ENCODE data around the gene AXDND1. TPM values are rescaled to one million over a fixed set of nuclear protein-coding genes. Genes with fewer than 3 reads are reported as not detected.
A peak's percentile ranks its signal among the peaks of the same experiment; 100 is the strongest.

AXDND1 gene
- total and polyA plus RNA-seq, 9 of the 15 experiments (the other 6 are each of a cell fraction or from before 2014, with no cell fraction given) = 0.03 to 0.13 (median 0.06) TPM; not detected in 5

- TF ChIP-seq, protein P1, sequence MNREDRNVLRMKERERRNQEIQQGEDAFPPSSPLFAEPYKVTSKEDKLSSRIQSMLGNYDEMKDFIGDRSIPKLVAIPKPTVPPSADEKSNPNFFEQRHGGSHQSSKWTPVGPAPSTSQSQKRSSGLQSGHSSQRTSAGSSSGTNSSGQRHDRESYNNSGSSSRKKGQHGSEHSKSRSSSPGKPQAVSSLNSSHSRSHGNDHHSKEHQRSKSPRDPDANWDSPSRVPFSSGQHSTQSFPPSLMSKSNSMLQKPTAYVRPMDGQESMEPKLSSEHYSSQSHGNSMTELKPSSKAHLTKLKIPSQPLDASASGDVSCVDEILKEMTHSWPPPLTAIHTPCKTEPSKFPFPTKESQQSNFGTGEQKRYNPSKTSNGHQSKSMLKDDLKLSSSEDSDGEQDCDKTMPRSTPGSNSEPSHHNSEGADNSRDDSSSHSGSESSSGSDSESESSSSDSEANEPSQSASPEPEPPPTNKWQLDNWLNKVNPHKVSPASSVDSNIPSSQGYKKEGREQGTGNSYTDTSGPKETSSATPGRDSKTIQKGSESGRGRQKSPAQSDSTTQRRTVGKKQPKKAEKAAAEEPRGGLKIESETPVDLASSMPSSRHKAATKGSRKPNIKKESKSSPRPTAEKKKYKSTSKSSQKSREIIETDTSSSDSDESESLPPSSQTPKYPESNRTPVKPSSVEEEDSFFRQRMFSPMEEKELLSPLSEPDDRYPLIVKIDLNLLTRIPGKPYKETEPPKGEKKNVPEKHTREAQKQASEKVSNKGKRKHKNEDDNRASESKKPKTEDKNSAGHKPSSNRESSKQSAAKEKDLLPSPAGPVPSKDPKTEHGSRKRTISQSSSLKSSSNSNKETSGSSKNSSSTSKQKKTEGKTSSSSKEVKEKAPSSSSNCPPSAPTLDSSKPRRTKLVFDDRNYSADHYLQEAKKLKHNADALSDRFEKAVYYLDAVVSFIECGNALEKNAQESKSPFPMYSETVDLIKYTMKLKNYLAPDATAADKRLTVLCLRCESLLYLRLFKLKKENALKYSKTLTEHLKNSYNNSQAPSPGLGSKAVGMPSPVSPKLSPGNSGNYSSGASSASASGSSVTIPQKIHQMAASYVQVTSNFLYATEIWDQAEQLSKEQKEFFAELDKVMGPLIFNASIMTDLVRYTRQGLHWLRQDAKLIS (CRISPR knock-in tag; IDR thresholded peaks at IDR 0.05) = 0 out of 2 replicates have a peak, but pooled peaks have one; percentile 16
- TF ChIP-seq SMARCC2 (IDR thresholded peaks at IDR 0.05; ENCODE audit: low read depth) (no peak), NCOA6 (IDR thresholded peaks at IDR 0.05) (no peak), FOXP1 (CRISPR knock-in tag; IDR thresholded peaks at IDR 0.05) (0 out of 2 replicates have a peak, but pooled peaks have one; percentile 48), CBFB (CRISPR knock-in tag; IDR thresholded peaks at IDR 0.05) (no peak), E2F1 (CRISPR knock-in tag; IDR thresholded peaks at IDR 0.05) (no peak), ZNF507 (tag; conservative IDR thresholded peaks at IDR 0.05) (no peak), ZNF23 (CRISPR knock-in tag; IDR thresholded peaks at IDR 0.05) (no peak), ATF1 (CRISPR knock-in tag; IDR thresholded peaks at IDR 0.05) (no peak), ATF1 (tag; IDR thresholded peaks at IDR 0.05) (peak; percentile 73), HNRNPL (IDR thresholded peaks at IDR 0.05; ENCODE audit: low read depth, low read length) (no peak), HES1 (IDR thresholded peaks at IDR 0.05; ENCODE audit: low read depth) (no peak)
- TF ChIP-seq, protein P2, sequence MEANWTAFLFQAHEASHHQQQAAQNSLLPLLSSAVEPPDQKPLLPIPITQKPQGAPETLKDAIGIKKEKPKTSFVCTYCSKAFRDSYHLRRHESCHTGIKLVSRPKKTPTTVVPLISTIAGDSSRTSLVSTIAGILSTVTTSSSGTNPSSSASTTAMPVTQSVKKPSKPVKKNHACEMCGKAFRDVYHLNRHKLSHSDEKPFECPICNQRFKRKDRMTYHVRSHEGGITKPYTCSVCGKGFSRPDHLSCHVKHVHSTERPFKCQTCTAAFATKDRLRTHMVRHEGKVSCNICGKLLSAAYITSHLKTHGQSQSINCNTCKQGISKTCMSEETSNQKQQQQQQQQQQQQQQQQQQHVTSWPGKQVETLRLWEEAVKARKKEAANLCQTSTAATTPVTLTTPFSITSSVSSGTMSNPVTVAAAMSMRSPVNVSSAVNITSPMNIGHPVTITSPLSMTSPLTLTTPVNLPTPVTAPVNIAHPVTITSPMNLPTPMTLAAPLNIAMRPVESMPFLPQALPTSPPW (CRISPR knock-in tag; IDR thresholded peaks at IDR 0.05) = no peak
- TF ChIP-seq, protein P3, sequence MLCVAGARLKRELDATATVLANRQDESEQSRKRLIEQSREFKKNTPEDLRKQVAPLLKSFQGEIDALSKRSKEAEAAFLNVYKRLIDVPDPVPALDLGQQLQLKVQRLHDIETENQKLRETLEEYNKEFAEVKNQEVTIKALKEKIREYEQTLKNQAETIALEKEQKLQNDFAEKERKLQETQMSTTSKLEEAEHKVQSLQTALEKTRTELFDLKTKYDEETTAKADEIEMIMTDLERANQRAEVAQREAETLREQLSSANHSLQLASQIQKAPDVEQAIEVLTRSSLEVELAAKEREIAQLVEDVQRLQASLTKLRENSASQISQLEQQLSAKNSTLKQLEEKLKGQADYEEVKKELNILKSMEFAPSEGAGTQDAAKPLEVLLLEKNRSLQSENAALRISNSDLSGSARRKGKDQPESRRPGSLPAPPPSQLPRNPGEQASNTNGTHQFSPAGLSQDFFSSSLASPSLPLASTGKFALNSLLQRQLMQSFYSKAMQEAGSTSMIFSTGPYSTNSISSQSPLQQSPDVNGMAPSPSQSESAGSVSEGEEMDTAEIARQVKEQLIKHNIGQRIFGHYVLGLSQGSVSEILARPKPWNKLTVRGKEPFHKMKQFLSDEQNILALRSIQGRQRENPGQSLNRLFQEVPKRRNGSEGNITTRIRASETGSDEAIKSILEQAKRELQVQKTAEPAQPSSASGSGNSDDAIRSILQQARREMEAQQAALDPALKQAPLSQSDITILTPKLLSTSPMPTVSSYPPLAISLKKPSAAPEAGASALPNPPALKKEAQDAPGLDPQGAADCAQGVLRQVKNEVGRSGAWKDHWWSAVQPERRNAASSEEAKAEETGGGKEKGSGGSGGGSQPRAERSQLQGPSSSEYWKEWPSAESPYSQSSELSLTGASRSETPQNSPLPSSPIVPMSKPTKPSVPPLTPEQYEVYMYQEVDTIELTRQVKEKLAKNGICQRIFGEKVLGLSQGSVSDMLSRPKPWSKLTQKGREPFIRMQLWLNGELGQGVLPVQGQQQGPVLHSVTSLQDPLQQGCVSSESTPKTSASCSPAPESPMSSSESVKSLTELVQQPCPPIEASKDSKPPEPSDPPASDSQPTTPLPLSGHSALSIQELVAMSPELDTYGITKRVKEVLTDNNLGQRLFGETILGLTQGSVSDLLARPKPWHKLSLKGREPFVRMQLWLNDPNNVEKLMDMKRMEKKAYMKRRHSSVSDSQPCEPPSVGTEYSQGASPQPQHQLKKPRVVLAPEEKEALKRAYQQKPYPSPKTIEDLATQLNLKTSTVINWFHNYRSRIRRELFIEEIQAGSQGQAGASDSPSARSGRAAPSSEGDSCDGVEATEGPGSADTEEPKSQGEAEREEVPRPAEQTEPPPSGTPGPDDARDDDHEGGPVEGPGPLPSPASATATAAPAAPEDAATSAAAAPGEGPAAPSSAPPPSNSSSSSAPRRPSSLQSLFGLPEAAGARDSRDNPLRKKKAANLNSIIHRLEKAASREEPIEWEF (CRISPR knock-in tag; IDR thresholded peaks at IDR 0.05) = no peak
Observed at GRCh38 chr1:179366093-179366800, 476 bp downstream of the AXDND1 start (continued).

All from K562 (cell line).